Neural cell (in vitro differentiated cells): Measurements from ENCODE around the gene TMEM9. TPM values are rescaled to one million over a fixed set of nuclear protein-coding genes. Genes with fewer than 3 reads are reported as not detected.
A peak's percentile ranks its signal among the peaks of the same experiment; 100 is the strongest.

Experiments
- H2AFZ ChIP-seq: fragments of 200-600, 300-800 bp; sonication (generic), shearing (Covaris generic); 2 replicates; pipeline ENCODE4 v1.6.0; 2014; ENCODE audit warnings: low read depth, mild to moderate bottlenecking, antibody characterized with exemption, low read length, moderate library complexity
- H3F3A ChIP-seq: fragments of 200-600 bp; shearing (Covaris generic); 2 replicates; pipeline ENCODE4 v1.6.1; 2016; ENCODE audit warnings: mild to moderate bottlenecking, moderate library complexity, mixed read lengths, antibody characterized with exemption, low read length; ENCODE audit not compliant: insufficient read depth, poor library complexity, severe bottlenecking
- H3K27ac ChIP-seq: fragments of 200-600, 300-800 bp; sonication (generic), shearing (Covaris generic); 2 replicates; pipeline ENCODE4 v1.5.1; 2014; ENCODE audit warnings: mild to moderate bottlenecking, low read length, moderate library complexity
- H3K27me3 ChIP-seq: fragments of 300-800, 200-600 bp; sonication (generic), shearing (Covaris generic); 2 replicates; pipeline ENCODE4 v1.6.0; 2014; ENCODE audit warnings: mild to moderate bottlenecking, low read depth, low read length, moderate library complexity; ENCODE audit not compliant: insufficient read depth
- H3K36me3 ChIP-seq: fragments of 300-800, 200-600 bp; sonication (generic), shearing (Covaris generic); 2 replicates; pipeline ENCODE4 v1.5.1; 2014; ENCODE audit warnings: mild to moderate bottlenecking, antibody characterized with exemption, low read length, moderate library complexity; ENCODE audit not compliant: insufficient read depth
- H3K4me2 ChIP-seq: fragments of 300-800, 200-600 bp; sonication (generic), shearing (Covaris generic); 2 replicates; pipeline ENCODE4 v1.6.0; 2014; ENCODE audit warnings: mild to moderate bottlenecking, low read length
- H3K4me3 ChIP-seq: fragments of 300-800, 200-600 bp; sonication (generic), shearing (Covaris generic); 2 replicates; pipeline ENCODE4 v1.5.1; 2014; ENCODE audit warnings: mild to moderate bottlenecking, low read length, moderate library complexity
- H3K79me2 ChIP-seq: fragments of 200-600 bp; shearing (Covaris generic); replicated peaks from 2 replicates; pipeline ENCODE4 v1.6.0; 2014; ENCODE audit warnings: mild to moderate bottlenecking, low read length, moderate library complexity; ENCODE audit not compliant: insufficient read depth
- H3K9ac ChIP-seq: fragments of 300-800, 200-600 bp; sonication (generic), shearing (Covaris generic); 2 replicates; pipeline ENCODE4 v1.6.1; 2016; ENCODE audit warnings: mild to moderate bottlenecking, low read length, mixed read lengths
- H3K9me2 ChIP-seq: fragments of 200-600 bp; shearing (Covaris generic); 2 replicates; pipeline ENCODE4 v1.6.1; 2016; ENCODE audit warnings: mild to moderate bottlenecking, low read length, mixed read lengths; ENCODE audit not compliant: insufficient read depth
- H3K9me3 ChIP-seq: fragments of 200-600, 300-800 bp; sonication (generic), shearing (Covaris generic); 2 replicates; pipeline ENCODE4 v1.6.1; 2016; ENCODE audit warnings: mild to moderate bottlenecking, mixed run types, low read length, moderate library complexity, mixed read lengths
- H4K20me1 ChIP-seq: fragments of 200-600 bp; shearing (Covaris generic); 2 replicates; pipeline ENCODE4 v1.6.1; 2016; ENCODE audit warnings: mild to moderate bottlenecking, mixed run types; ENCODE audit not compliant: insufficient read depth
- CTCF ChIP-seq: fragments of 450-650 bp; IDR thresholded peaks from 2 replicates; pipeline ENCODE4 v1.5.1; 2014; ENCODE audit warnings: antibody characterized with exemption, mild to moderate bottlenecking, moderate library complexity; ENCODE audit not compliant: poor library complexity, severe bottlenecking
- EP300 ChIP-seq: fragments of 450-650 bp; conservative IDR thresholded peaks from 2 replicates; pipeline ENCODE4 v1.6.1; 2014; ENCODE audit warnings: antibody characterized with exemption, mild to moderate bottlenecking, moderate library complexity; ENCODE audit not compliant: poor library complexity, severe bottlenecking
- EZH2 ChIP-seq: fragments of 200-600, 300-800 bp; shearing (Covaris generic), sonication (generic); IDR thresholded peaks from 2 replicates; pipeline ENCODE4 v1.6.1; 2014; ENCODE audit warnings: antibody characterized with exemption, low read length, borderline replicate concordance, mild to moderate bottlenecking; ENCODE audit not compliant: insufficient read depth, poor library complexity, severe bottlenecking
- MXI1 ChIP-seq: fragments of 450-650 bp; conservative IDR thresholded peaks from 2 replicates; pipeline ENCODE4 v1.6.1; 2014; ENCODE audit warnings: antibody characterized with exemption, mild to moderate bottlenecking; ENCODE audit not compliant: poor library complexity, severe bottlenecking
- POLR2AphosphoS5 ChIP-seq: IDR thresholded peaks from 2 replicates; pipeline ENCODE4 v1.6.1; 2012
- RAD21 ChIP-seq: fragments of 450-650 bp; conservative IDR thresholded peaks from 2 replicates; pipeline ENCODE4 v1.6.1; 2014; ENCODE audit warnings: antibody characterized with exemption, mild to moderate bottlenecking, moderate library complexity
- REST ChIP-seq: IDR thresholded peaks from 2 replicates; pipeline ENCODE4 v1.6.1; 2012; ENCODE audit warnings: borderline replicate concordance
- SMC3 ChIP-seq: fragments of 450-650 bp; conservative IDR thresholded peaks from 2 replicates; pipeline ENCODE4 v1.6.1; 2014; ENCODE audit warnings: antibody characterized with exemption, mild to moderate bottlenecking, moderate library complexity; ENCODE audit not compliant: poor library complexity
- TAF1 ChIP-seq: IDR thresholded peaks from 2 replicates; pipeline ENCODE4 v1.6.1; 2012; ENCODE audit warnings: low read depth
- polyA plus RNA-seq: library from polyadenylated mRNA; depleted of rRNA; stranded (reverse); fragments of >200 nt; gene quantifications from 2 replicates; pipeline ENCODE4 v1.2.3, GENCODE V29; 2014

TMEM9 gene
- polyA plus RNA-seq, 1 donor from 2014 or later = 182 TPM

GRCh38 chr1:201085902-201086735, 68.2 kb downstream of the TMEM9 start:
- Histone ChIP-seq H3K4me2 (no peak overlapping the region), H3F3A (no peaks in the 10 kb centered on the region), H3K79me2 (no peaks in the 10 kb centered on the region), H2AFZ (no peak overlapping the region), H3K27me3 (no peaks in the 10 kb centered on the region), H4K20me1 (no peaks in the 10 kb centered on the region), H3K9me2 (no peaks in the 10 kb centered on the region), H3K36me3 (no peaks in the 10 kb centered on the region), H3K27ac (peak overlapping the region; percentile 94), H3K9me3 (no peaks in the 10 kb centered on the region), H3K9ac (no peak overlapping the region), H3K4me3 (no peak overlapping the region)
- no peak for TF ChIP-seq CTCF
- TF ChIP-seq EP300 = no peak
- TF ChIP-seq SMC3 = no peak
- TF ChIP-seq REST = no peak
- no peak for TF ChIP-seq TAF1
- no peak for TF ChIP-seq POLR2AphosphoS5
- TF ChIP-seq EZH2 = no peak
- no peak for TF ChIP-seq MXI1
- TF ChIP-seq RAD21 = no peak

Other genes starting within 250 kb of the TMEM9 start
- gene KIF21B, start 130.8 kb downstream of the TMEM9 start, polyA plus RNA-seq = 53.7 and 73.7 TPM in 2 replicates
- 0.05 and 0.14 TPM in 2 replicates for gene CACNA1S, start 42.0 kb downstream of the TMEM9 start, polyA plus RNA-seq
- gene ASCL5, start 27.3 kb downstream of the TMEM9 start, polyA plus RNA-seq = 0.20 TPM in 1 of 2 replicates, not detected in the other
- not detected in 2 replicates for gene IGFN1, start 36.4 kb upstream of the TMEM9 start, polyA plus RNA-seq
- not detected in 2 replicates for gene PKP1, start 129.0 kb upstream of the TMEM9 start, polyA plus RNA-seq
- gene TNNT2, start 223.2 kb upstream of the TMEM9 start, polyA plus RNA-seq = not detected in 2 replicates
- not detected in 2 replicates for gene LAD1, start 244.8 kb upstream of the TMEM9 start, polyA plus RNA-seq